GM12878 (cell line): ENCODE results near the gene GRIP2. TPM values are rescaled to one million over a fixed set of nuclear protein-coding genes. Genes with fewer than 3 reads are reported as not detected.
A peak's percentile ranks its signal among the peaks of the same experiment; 100 is the strongest.

Experiments used
- ATAC-seq: fragments of 200-7000 bp; cut with Tn5 transposase; 3 replicates; pipeline ENCODE4 v1.9.1; 2020; ENCODE audit warnings: mild to moderate bottlenecking, moderate library complexity
- BruUV-seq: library from RNA; stranded (reverse); fragments of 400-500 nt; replicated peaks from 2 replicates; lab custom pipeline; 2021; lab: Mats Ljungman, UMichigan
- CTCF ChIA-PET: fragments of 300-600 bp; sonication (Branson Sonifier 250); formaldehyde crosslinking; extraction: SDS; loops from one replicate; lab custom pipeline; 2021; ENCODE audit warnings: inconsistent platforms; lab: Yijun Ruan, JAX
- POLR2A ChIA-PET: fragments of 350-600 bp; formaldehyde crosslinking; extraction: SDS; loops from one replicate; lab custom pipeline; 2021; ENCODE audit warnings: inconsistent platforms; lab: Charles Lee
- RAD21 ChIA-PET: fragments of 300-600 bp; sonication (Branson Sonifier 250); formaldehyde crosslinking; loops from one replicate; lab custom pipeline; 2023; ENCODE audit warnings: antibody characterized with exemption; ENCODE audit not compliant: unreplicated experiment; lab: Charles Lee
- SMC1A ChIA-PET: fragments of 300-600 bp; sonication (Branson Sonifier 250); formaldehyde crosslinking; loops from one replicate; lab custom pipeline; 2023; ENCODE audit not compliant: unreplicated experiment, uncharacterized antibody; lab: Charles Lee
- DNase-seq: peaks from one replicate; pipeline ENCODE4 v3.0.0-alpha.2; 2011; ENCODE audit warnings: low read depth, low spot score
- FAIRE-seq: peaks from 3 replicates; lab custom pipeline; 2011; peaks lifted over from hg19 to GRCh38; lab: Jason Lieb, UNC
- H2AFZ ChIP-seq: 2 replicates; pipeline ENCODE4 v1.6.0; 2011; ENCODE audit warnings: low read depth, low read length, control low read depth; ENCODE audit not compliant: control insufficient read depth
- H3K27ac ChIP-seq: 2 replicates; pipeline ENCODE4 v1.5.1; 2011; ENCODE audit warnings: control low read depth; ENCODE audit not compliant: control insufficient read depth, insufficient read depth
- H3K27me3 ChIP-seq, 2 experiments: replicated peaks in 1 of 2; 2 replicates each; pipeline versions ENCODE4 v1.6.0 to v1.6.1; 2011; ENCODE audit warnings: low read length in 1 of 2; ENCODE audit not compliant: control insufficient read depth in 2 of 2, insufficient read depth in 2 of 2
- H3K36me3 ChIP-seq, 2 experiments: 2 replicates each; pipeline ENCODE4 v1.5.1; 2011; ENCODE audit warnings: low read length in 1 of 2; ENCODE audit not compliant: control insufficient read depth in 2 of 2, insufficient read depth in 2 of 2
- H3K4me1 ChIP-seq: 2 replicates; pipeline ENCODE4 v1.6.1; 2011; ENCODE audit warnings: mild to moderate bottlenecking, low read length, moderate library complexity, mixed read lengths; ENCODE audit not compliant: control insufficient read depth, insufficient read depth
- H3K4me2 ChIP-seq: 2 replicates; pipeline ENCODE4 v1.6.0; 2011; ENCODE audit warnings: control low read depth; ENCODE audit not compliant: control insufficient read depth, insufficient read depth
- H3K4me3 ChIP-seq: fragments of 200-600 bp; sonication (generic); 2 replicates; pipeline ENCODE4 v1.5.1; 2016
- H3K79me2 ChIP-seq: 2 replicates; pipeline ENCODE4 v1.6.0; 2011; ENCODE audit warnings: low read length; ENCODE audit not compliant: control insufficient read depth, insufficient read depth
- H3K9ac ChIP-seq: 2 replicates; pipeline ENCODE4 v1.8.0; 2011; ENCODE audit warnings: low read length, control low read depth, mixed read lengths; ENCODE audit not compliant: control insufficient read depth, insufficient read depth
- H3K9me3 ChIP-seq: replicated peaks from 3 replicates; pipeline ENCODE4 v1.5.1; 2011; ENCODE audit warnings: mild to moderate bottlenecking, low read length; ENCODE audit not compliant: control insufficient read depth, insufficient read depth
- H4K20me1 ChIP-seq: 2 replicates; pipeline ENCODE4 v1.6.0; 2011; ENCODE audit not compliant: control insufficient read depth, insufficient read depth
- BACH1 ChIP-seq: fragments of 450-650 bp; IDR thresholded peaks from 2 replicates; pipeline ENCODE4 v1.6.1; 2017; ENCODE audit warnings: mild to moderate bottlenecking, borderline replicate concordance
- CEBPB ChIP-seq, 2 experiments: fragments of 150-350 bp in 1 of 2; IDR thresholded peaks; 2 replicates each; pipeline ENCODE4 v1.6.1; 2012 to 2014; ENCODE audit warnings: low read depth in 2 of 2, low read length in 2 of 2, borderline replicate concordance in 1 of 2, inconsistent platforms in 1 of 2
- GABPA ChIP-seq: IDR thresholded peaks from 2 replicates; pipeline ENCODE4 v1.6.1; 2014; ENCODE audit warnings: antibody characterized with exemption, low read depth, mild to moderate bottlenecking, inconsistent platforms
- IKZF2 ChIP-seq, 2 experiments: fragments of 450-650 bp; IDR thresholded peaks; 2 replicates each; pipeline ENCODE4 v1.6.1; 2017; ENCODE audit warnings: mild to moderate bottlenecking in 2 of 2, moderate library complexity in 2 of 2
- NFYA ChIP-seq: IDR thresholded peaks from 2 replicates; pipeline ENCODE4 v1.6.1; 2011; ENCODE audit warnings: low read depth, mild to moderate bottlenecking, low read length, improper control_type of control experiment, borderline replicate concordance
- RAD21 ChIP-seq: IDR thresholded peaks from 2 replicates; pipeline ENCODE4 v1.6.1; 2011; ENCODE audit warnings: mild to moderate bottlenecking, low read depth, low read length, moderate library complexity; ENCODE audit not compliant: insufficient read depth
- SMC3 ChIP-seq: IDR thresholded peaks from 2 replicates; pipeline ENCODE4 v1.6.1; 2011; ENCODE audit warnings: low read length, improper control_type of control experiment, borderline replicate concordance
- SP1 ChIP-seq: IDR thresholded peaks from one replicate; pipeline ENCODE4 v1.6.1; 2011; ENCODE audit warnings: low read depth, low read length
- YY1 ChIP-seq: IDR thresholded peaks from 2 replicates; pipeline ENCODE4 v1.6.1; 2011; ENCODE audit warnings: low read depth, mild to moderate bottlenecking, low read length
- ZNF217 ChIP-seq: fragments of 450-650 bp; IDR thresholded peaks from 2 replicates; pipeline ENCODE4 v1.6.1; 2017; ENCODE audit warnings: antibody characterized with exemption, mild to moderate bottlenecking
- ZNF24 ChIP-seq: fragments of 450-650 bp; IDR thresholded peaks from 2 replicates; pipeline ENCODE4 v1.6.1; 2017; ENCODE audit warnings: antibody characterized with exemption, mild to moderate bottlenecking
- WGBS: methylation state at CpG from one replicate; pipeline ENCODE4 v1.1.6; 2016; ENCODE audit warnings: low lambda C conversion rate; ENCODE audit not compliant: insufficient replicate concordance, insufficient coverage; ENCODE audit errors: missing lambda C conversion rate; 5-methylcytosine and 5-hydroxymethylcytosine counted together
- in situ Hi-C: fragments of 300-500 bp; cut with MboI; formaldehyde crosslinking; loops from 9 replicates; pipeline ENCODE4 v1.14.3; 2018; ENCODE audit warnings: mixed read lengths
- intact Hi-C: fragments of 100-400 bp; cut with micrococcal nuclease; formaldehyde crosslinking; loops from one replicate; pipeline ENCODE4 v1.14.2; 2022; ENCODE audit not compliant: unreplicated experiment
- polyA plus RNA-seq, 11 experiments: library from polyadenylated mRNA; depleted of rRNA in 4 of 11; unstranded in 6 of 11; stranded (reverse) in 5 of 11; fragments of >200 nt; fragmentation: Nextera tagmentation in 4 of 11; fragmentation: Illumina TruSeq in 1 of 11; extraction: Ambion mirVana in 4 of 11; extraction: Trizol in 1 of 11; gene quantifications; 1 replicate in 1 of 11; 2 replicates in 10 of 11; pipeline versions ENCODE4 v1.2.1 to v1.2.3, GENCODE V29; 2011 to 2016; ENCODE audit warnings: inconsistent platforms in 2 of 11, missing spikeins in 2 of 11, low read depth in 1 of 11
- total RNA-seq, 4 experiments: library from RNA; depleted of rRNA in 3 of 4; stranded (reverse); fragments of >200 nt in 3 of 4; fragmentation: Illumina TruSeq in 1 of 4; extraction: Trizol in 1 of 4; gene quantifications; 2 replicates each; pipeline versions ENCODE4 v1.2.1 to v1.2.3, GENCODE V29; 2013 to 2021
- TF ChIP-seq, protein P1 (sequence below), 3 experiments: IDR thresholded peaks in 2 of 3; conservative IDR thresholded peaks in 1 of 3; 2 replicates each; pipeline ENCODE4 v1.5.1; 2011; ENCODE audit warnings: low read depth in 3 of 3, low read length in 3 of 3, mild to moderate bottlenecking in 3 of 3, control low read depth in 2 of 3, moderate library complexity in 2 of 3, inconsistent platforms in 1 of 3, mixed read lengths in 1 of 3; ENCODE audit not compliant: control insufficient read depth in 2 of 3, insufficient read depth in 1 of 3; ENCODE audit errors: extremely low read depth in 1 of 3
- TF ChIP-seq, protein P2 (sequence below): IDR thresholded peaks from 2 replicates; pipeline ENCODE4 v1.6.1; 2011; ENCODE audit warnings: low read depth, mild to moderate bottlenecking, low read length, moderate library complexity, borderline replicate concordance; ENCODE audit errors: extremely low read depth
- TF ChIP-seq, protein P3 (sequence below): fragments of 450-650 bp; IDR thresholded peaks from 2 replicates; pipeline ENCODE4 v1.6.1; 2017; ENCODE audit warnings: mild to moderate bottlenecking, moderate library complexity

The GRIP2 gene
- total and polyA plus RNA-seq, 10 of the 15 experiments (the other 5 are each of a cell fraction or from before 2014, with no cell fraction given): not detected

DNA sequence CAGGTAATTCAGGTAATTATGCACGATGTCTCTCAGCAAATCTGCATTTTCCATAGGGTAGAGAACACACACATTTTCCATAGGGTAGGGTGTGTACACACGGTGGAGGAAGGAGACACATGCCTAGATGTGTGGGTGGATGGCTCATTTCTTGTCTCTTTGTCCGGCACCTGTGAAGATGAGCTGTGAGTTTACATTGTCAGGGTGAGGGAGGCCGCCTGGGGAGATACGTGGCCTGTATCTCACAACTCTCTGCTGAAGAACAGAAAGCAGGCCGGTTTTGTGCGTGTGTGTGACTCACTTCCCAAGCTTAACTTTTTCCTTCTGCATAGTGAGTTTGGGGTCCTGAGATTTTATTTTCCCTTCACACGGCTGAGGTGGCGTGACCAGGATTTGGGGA lies 77.4 kb downstream of the GRIP2 start (continued):
- TF ChIP-seq NFYA: no peak
- TF ChIP-seq GABPA: no peak
- no peak for TF ChIP-seq ZNF217
- no peak for TF ChIP-seq SP1

DNA sequence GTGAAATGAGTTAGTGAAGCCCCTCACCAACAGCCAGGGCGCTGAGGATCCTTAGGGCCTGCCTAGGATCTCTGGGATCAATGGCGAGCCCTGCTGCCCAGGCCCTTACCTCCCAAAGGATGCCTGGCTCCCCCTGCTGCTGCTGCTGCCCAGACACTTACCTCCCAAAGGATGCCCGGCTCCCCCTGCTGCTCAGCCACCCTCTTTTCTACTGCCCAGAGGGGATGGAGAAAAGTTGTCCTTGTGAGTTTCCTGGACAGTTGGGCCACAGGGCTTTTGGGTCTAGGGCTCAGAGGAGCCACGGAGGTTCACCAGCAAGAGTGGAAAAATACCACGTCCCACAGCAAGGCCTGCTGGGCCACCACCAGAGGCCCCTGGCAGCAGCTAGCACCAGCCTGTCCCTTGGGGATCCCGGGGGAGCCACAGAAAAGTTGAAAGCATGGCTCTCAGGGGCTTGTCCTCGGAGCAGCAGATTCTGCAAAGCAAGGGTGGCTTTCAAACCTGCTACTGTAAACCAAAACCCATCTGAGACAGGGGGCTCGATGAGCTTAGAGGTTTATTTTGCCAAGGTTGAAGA lies 78.3 kb downstream of the GRIP2 start:
- Histone ChIP-seq H3K27me3 (no peaks in the 10 kb centered on the region), H4K20me1 (no peaks in the 10 kb centered on the region), H3K4me2 (no peak overlapping the region), H3K36me3 (peaks cover 4 to 9% of the 10 kb centered on the region in 2 experiments; a peak in 3 of 4 replicates), H3K27ac (no peak overlapping the region), H3K9me3 (no peaks in the 10 kb centered on the region), H3K79me2 (no peaks in the 10 kb centered on the region), H3K4me1 (no peaks in the 10 kb centered on the region), H3K4me3 (no peak overlapping the region), H3K9ac (no peak overlapping the region), H2AFZ (no peak overlapping the region)
- intact Hi-C loops (no loop called here), in situ Hi-C loops (loop anchor here (5.0 kb wide), 2 partner anchors 200 to 565 kb away; no protein-coding TSS in a partner anchor)
- BruUV-seq: no TSS peak
- ChIA-PET SMC1A (interaction anchor here (0.6 to 2.6 kb wide), 16 partner anchors 28 to 292 kb away, joined by 3 to 18 read pairs (median 4); partner anchors contain the start of gene SLC6A6), CTCF (interaction anchor here (0.7 to 3.1 kb wide), 23 partner anchors 12 to 565 kb away, joined by 3 to 17 read pairs (median 5); partner anchors contain the start of gene SLC6A6), POLR2A (interaction anchor here (0.8 kb wide), 1 partner anchor 28 kb away, joined by 4 read pairs; no protein-coding TSS in a partner anchor), RAD21 (interaction anchor here (0.5 to 2.5 kb wide), 5 partner anchors 30 to 258 kb away, joined by 3 to 11 read pairs (median 4); no protein-coding TSS in a partner anchor)
- 45% methylated on average over 8 of the region's 8 CpGs for WGBS
- FAIRE-seq (no peak), ATAC-seq (peak; percentile 85), DNase-seq (no peak)
- TF ChIP-seq, protein P1, sequence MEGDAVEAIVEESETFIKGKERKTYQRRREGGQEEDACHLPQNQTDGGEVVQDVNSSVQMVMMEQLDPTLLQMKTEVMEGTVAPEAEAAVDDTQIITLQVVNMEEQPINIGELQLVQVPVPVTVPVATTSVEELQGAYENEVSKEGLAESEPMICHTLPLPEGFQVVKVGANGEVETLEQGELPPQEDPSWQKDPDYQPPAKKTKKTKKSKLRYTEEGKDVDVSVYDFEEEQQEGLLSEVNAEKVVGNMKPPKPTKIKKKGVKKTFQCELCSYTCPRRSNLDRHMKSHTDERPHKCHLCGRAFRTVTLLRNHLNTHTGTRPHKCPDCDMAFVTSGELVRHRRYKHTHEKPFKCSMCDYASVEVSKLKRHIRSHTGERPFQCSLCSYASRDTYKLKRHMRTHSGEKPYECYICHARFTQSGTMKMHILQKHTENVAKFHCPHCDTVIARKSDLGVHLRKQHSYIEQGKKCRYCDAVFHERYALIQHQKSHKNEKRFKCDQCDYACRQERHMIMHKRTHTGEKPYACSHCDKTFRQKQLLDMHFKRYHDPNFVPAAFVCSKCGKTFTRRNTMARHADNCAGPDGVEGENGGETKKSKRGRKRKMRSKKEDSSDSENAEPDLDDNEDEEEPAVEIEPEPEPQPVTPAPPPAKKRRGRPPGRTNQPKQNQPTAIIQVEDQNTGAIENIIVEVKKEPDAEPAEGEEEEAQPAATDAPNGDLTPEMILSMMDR (IDR thresholded peaks at IDR 0.05 in 2 of 3, conservative IDR thresholded peaks at IDR 0.05 in 1 of 3; ENCODE audit: control insufficient read depth in 2 of 3, extremely low read depth in 1 of 3, insufficient read depth in 1 of 3, low read depth in 3 of 3, low read length in 3 of 3): peak; percentile 65 to 96 (median 70); a peak in 5 of 6 replicates
- TF ChIP-seq, protein P2, sequence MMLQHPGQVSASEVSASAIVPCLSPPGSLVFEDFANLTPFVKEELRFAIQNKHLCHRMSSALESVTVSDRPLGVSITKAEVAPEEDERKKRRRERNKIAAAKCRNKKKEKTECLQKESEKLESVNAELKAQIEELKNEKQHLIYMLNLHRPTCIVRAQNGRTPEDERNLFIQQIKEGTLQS: no peak
- TF ChIP-seq SMC3 (peak; percentile 85), CEBPB (IDR thresholded peaks at IDR 0.05; ENCODE audit: borderline replicate concordance in 1 of 2, low read depth in 2 of 2, low read length in 2 of 2) (no peak), RAD21 (peak; percentile 87), YY1 (peak; percentile 49; the same call in 1 of the 2 replicates), BACH1 (0 out of 2 replicates have a peak, but pooled peaks have one; percentile 40), IKZF2 (IDR thresholded peaks at IDR 0.05) (no peak), ZNF24 (no peak)
- TF ChIP-seq, protein P3, sequence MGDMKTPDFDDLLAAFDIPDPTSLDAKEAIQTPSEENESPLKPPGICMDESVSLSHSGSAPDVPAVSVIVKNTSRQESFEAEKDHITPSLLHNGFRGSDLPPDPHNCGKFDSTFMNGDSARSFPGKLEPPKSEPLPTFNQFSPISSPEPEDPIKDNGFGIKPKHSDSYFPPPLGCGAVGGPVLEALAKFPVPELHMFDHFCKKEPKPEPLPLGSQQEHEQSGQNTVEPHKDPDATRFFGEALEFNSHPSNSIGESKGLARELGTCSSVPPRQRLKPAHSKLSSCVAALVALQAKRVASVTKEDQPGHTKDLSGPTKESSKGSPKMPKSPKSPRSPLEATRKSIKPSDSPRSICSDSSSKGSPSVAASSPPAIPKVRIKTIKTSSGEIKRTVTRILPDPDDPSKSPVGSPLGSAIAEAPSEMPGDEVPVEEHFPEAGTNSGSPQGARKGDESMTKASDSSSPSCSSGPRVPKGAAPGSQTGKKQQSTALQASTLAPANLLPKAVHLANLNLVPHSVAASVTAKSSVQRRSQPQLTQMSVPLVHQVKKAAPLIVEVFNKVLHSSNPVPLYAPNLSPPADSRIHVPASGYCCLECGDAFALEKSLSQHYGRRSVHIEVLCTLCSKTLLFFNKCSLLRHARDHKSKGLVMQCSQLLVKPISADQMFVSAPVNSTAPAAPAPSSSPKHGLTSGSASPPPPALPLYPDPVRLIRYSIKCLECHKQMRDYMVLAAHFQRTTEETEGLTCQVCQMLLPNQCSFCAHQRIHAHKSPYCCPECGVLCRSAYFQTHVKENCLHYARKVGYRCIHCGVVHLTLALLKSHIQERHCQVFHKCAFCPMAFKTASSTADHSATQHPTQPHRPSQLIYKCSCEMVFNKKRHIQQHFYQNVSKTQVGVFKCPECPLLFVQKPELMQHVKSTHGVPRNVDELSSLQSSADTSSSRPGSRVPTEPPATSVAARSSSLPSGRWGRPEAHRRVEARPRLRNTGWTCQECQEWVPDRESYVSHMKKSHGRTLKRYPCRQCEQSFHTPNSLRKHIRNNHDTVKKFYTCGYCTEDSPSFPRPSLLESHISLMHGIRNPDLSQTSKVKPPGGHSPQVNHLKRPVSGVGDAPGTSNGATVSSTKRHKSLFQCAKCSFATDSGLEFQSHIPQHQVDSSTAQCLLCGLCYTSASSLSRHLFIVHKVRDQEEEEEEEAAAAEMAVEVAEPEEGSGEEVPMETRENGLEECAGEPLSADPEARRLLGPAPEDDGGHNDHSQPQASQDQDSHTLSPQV: 0 out of 2 replicates have a peak, but pooled peaks have one; percentile 63
